Caco-2 (cell line): Measurements from ENCODE around the gene AMFR. TPM values are rescaled to one million over a fixed set of nuclear protein-coding genes. Genes with fewer than 3 reads are reported as not detected.

Source experiments
- BruUV-seq: library from RNA; stranded (reverse); fragments of 400-500 nt; replicated peaks from 2 replicates; lab custom pipeline; 2021; lab: Mats Ljungman, UMichigan
- CTCF ChIA-PET: fragments of 300-600 bp; sonication (Branson Sonifier 250); formaldehyde crosslinking; loops from one replicate; lab custom pipeline; 2022; ENCODE audit warnings: antibody characterized with exemption; lab: Charles Lee
- POLR2A ChIA-PET: fragments of 300-600 bp; sonication (Branson Sonifier 250); formaldehyde crosslinking; loops from one replicate; lab custom pipeline; 2022; ENCODE audit warnings: antibody characterized with exemption; lab: Charles Lee
- DNase-seq, 2 experiments: peaks; one replicate each; pipeline versions ENCODE4 v3.0.0 to v3.0.0-alpha.2; 2020 to 2022
- H3K27me3 ChIP-seq: replicated peaks from 2 replicates; pipeline ENCODE4 v1.6.0; 2011; ENCODE audit warnings: low read length; ENCODE audit not compliant: control insufficient read depth, insufficient read depth
- H3K36me3 ChIP-seq: 2 replicates; pipeline ENCODE4 v1.5.1; 2011; ENCODE audit warnings: low read length; ENCODE audit not compliant: control insufficient read depth, insufficient read depth
- H3K4me1 ChIP-seq: fragments of 250-450 bp; sonication (Bioruptor Pico); 2 replicates; pipeline ENCODE4 v1.5.1; 2020; ENCODE audit warnings: mild to moderate bottlenecking
- H3K4me3 ChIP-seq: 2 replicates; pipeline ENCODE4 v1.5.1; 2011; ENCODE audit warnings: low read depth, mild to moderate bottlenecking, control low read depth, low read length
- H3K9me3 ChIP-seq: fragments of 250-450 bp; sonication (Bioruptor Pico); 2 replicates; pipeline ENCODE4 v1.5.1; 2020; ENCODE audit warnings: mild to moderate bottlenecking, moderate library complexity
- H3K27ac Mint-ChIP-seq: one replicate; pipeline ENCODE4 v1.8.0; 2022; ENCODE audit warnings: mixed read lengths; ENCODE audit not compliant: unreplicated experiment
- H3K27me3 Mint-ChIP-seq: one replicate; pipeline ENCODE4 v1.8.0; 2022; ENCODE audit warnings: mixed read lengths; ENCODE audit not compliant: insufficient read depth, unreplicated experiment
- H3K36me3 Mint-ChIP-seq: one replicate; pipeline ENCODE4 v1.8.0; 2022; ENCODE audit warnings: mild to moderate bottlenecking, mixed read lengths; ENCODE audit not compliant: insufficient read depth, unreplicated experiment
- H3K4me1 Mint-ChIP-seq: one replicate; pipeline ENCODE4 v1.8.0; 2022; ENCODE audit warnings: low read depth, mixed read lengths; ENCODE audit not compliant: unreplicated experiment
- H3K4me3 Mint-ChIP-seq: one replicate; pipeline ENCODE4 v1.8.0; 2022; ENCODE audit warnings: mild to moderate bottlenecking, moderate library complexity, mixed read lengths; ENCODE audit not compliant: unreplicated experiment
- H3K9me3 Mint-ChIP-seq: one replicate; pipeline ENCODE4 v1.8.0; 2022; ENCODE audit warnings: mixed read lengths; ENCODE audit not compliant: unreplicated experiment
- intact Hi-C: fragments of 100-400 bp; cut with micrococcal nuclease; formaldehyde crosslinking; loops from one replicate; pipeline ENCODE4 v1.10.0; 2022; ENCODE audit not compliant: unreplicated experiment
- total RNA-seq: library from RNA; stranded (reverse); gene quantifications from 2 replicates; pipeline ENCODE4 v1.2.3, GENCODE V29; 2022
- TF ChIP-seq, protein P1 (sequence below), 2 experiments: fragments of 200-600 bp in 1 of 2; IDR thresholded peaks; 1 replicate in 1 of 2; 2 replicates in 1 of 2; pipeline versions ENCODE4 v1.5.1 to v1.8.0; 2011 to 2022; ENCODE audit warnings: antibody characterized with exemption in 1 of 2, control low read depth in 1 of 2, inconsistent platforms in 1 of 2, low read depth in 1 of 2, low read length in 1 of 2, mild to moderate bottlenecking in 1 of 2, moderate library complexity in 1 of 2; ENCODE audit not compliant: insufficient read depth in 1 of 2, severe bottlenecking in 1 of 2, unreplicated experiment in 1 of 2

AMFR gene
- total RNA-seq, 1 experiment from 2014 or later, result 106 TPM

DNA sequence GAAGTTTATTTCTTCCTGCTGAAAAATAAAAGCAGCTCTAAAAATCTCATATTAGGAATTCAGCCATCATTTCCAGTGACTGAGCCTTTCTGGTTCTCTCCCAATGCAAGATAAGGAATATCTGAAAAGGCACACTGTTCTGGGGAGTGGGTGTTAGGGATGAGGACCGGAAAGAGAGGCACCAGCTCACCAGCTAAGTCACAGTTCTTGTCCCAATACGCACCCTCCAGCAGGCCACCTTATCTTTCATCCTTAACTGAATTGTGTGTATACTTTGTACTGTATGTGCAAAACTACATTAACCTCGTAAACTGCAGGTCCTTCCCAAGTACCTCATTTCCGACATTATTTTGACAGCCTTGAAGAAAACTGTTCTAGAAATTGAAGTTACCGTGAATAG, 11.0 kb downstream of the AMFR start:
- Mint-ChIP-seq H3K9me3 (no peaks in the 10 kb centered on the region), H3K27ac (no peak overlapping the region), H3K27me3 (no peaks in the 10 kb centered on the region), H3K4me1 (no peaks in the 10 kb centered on the region), H3K36me3 (peaks cover 14% of the 10 kb centered on the region), H3K4me3 (no peak overlapping the region)
- no TSS peak for BruUV-seq
- CTCF ChIA-PET, result no interaction called here
- DNase-seq, result no peak
- Histone ChIP-seq H3K27me3 (no peaks in the 10 kb centered on the region), H3K36me3 (no peaks in the 10 kb centered on the region), H3K9me3 (no peaks in the 10 kb centered on the region), H3K4me1 (no peaks in the 10 kb centered on the region), H3K4me3 (no peak overlapping the region)
- intact Hi-C loops, result no loop called here
- TF ChIP-seq, protein P1, sequence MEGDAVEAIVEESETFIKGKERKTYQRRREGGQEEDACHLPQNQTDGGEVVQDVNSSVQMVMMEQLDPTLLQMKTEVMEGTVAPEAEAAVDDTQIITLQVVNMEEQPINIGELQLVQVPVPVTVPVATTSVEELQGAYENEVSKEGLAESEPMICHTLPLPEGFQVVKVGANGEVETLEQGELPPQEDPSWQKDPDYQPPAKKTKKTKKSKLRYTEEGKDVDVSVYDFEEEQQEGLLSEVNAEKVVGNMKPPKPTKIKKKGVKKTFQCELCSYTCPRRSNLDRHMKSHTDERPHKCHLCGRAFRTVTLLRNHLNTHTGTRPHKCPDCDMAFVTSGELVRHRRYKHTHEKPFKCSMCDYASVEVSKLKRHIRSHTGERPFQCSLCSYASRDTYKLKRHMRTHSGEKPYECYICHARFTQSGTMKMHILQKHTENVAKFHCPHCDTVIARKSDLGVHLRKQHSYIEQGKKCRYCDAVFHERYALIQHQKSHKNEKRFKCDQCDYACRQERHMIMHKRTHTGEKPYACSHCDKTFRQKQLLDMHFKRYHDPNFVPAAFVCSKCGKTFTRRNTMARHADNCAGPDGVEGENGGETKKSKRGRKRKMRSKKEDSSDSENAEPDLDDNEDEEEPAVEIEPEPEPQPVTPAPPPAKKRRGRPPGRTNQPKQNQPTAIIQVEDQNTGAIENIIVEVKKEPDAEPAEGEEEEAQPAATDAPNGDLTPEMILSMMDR (IDR thresholded peaks at IDR 0.05; ENCODE audit: insufficient read depth in 1 of 2, low read depth in 1 of 2, low read length in 1 of 2, severe bottlenecking in 1 of 2, unreplicated experiment in 1 of 2), result no peak
- POLR2A ChIA-PET, result no interaction called here

DNA sequence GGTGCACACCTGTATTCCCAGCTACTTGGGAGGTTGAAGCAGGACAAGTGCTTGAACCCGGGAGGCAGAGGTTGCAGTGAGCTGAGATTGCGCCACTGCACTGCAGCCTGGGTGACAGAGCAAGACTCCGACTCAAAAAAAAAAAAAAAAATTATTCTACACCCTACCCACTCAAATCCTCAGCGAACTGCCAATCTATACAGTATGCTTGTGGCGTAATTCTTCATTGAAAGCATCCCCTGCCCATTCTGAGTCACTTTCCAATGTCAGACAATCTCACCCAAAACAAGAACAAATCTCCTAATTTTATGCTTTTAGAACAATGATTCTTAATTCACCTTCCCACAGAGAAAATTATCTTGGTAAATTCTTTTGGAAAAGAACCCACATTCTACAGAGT, 12.0 kb downstream of the AMFR start:
- intact Hi-C loops, result no loop called here
- Mint-ChIP-seq H3K27ac (no peak overlapping the region), H3K4me1 (peaks cover 7% of the 10 kb centered on the region), H3K4me3 (no peak overlapping the region), H3K36me3 (peaks cover 24% of the 10 kb centered on the region), H3K27me3 (no peaks in the 10 kb centered on the region), H3K9me3 (no peaks in the 10 kb centered on the region)
- no peak overlapping the region for H3K4me3 ChIP-seq
- H3K27me3 ChIP-seq, result no peaks in the 10 kb centered on the region
- no peaks in the 10 kb centered on the region for H3K4me1 ChIP-seq
- POLR2A ChIA-PET, result no interaction called here
- BruUV-seq, result no TSS peak
- CTCF ChIA-PET, result no interaction called here
- TF ChIP-seq, protein P1 (IDR thresholded peaks at IDR 0.05; ENCODE audit: insufficient read depth in 1 of 2, low read depth in 1 of 2, low read length in 1 of 2, severe bottlenecking in 1 of 2, unreplicated experiment in 1 of 2), result no peak
- 0 out of 2 replicates have a peak, but pooled peaks cover 3% of the 10 kb centered on the region for H3K36me3 ChIP-seq
- no peaks in the 10 kb centered on the region for H3K9me3 ChIP-seq
- no peak for DNase-seq

DNA sequence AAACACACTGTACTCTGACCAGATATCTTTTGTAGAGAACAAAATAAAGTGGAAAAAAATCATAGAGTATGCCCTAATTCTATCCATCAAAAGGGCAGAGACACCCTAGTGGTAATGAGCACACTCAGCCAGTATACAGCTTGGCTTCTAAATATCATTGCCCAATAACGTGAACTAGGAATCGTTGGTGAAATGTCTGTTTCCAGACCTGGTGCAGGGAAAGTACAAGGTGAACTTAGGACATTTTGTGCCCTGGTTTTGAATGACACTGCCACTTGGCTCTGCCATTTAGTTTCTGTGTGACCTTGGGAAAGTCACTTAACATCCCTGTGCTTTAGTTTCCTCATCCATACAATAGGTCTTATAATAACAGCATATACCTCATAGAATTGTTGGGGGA, 13.7 kb downstream of the AMFR start:
- H3K4me3 Mint-ChIP-seq, result no peak overlapping the region
- peaks cover 7% of the 10 kb centered on the region for H3K4me1 Mint-ChIP-seq
- TSS peak; percentile 3 for BruUV-seq
- Histone ChIP-seq H3K9me3 (no peaks in the 10 kb centered on the region), H3K27me3 (no peaks in the 10 kb centered on the region), H3K4me3 (no peak overlapping the region), H3K36me3 (0 out of 2 replicates have a peak, but pooled peaks cover 3% of the 10 kb centered on the region), H3K4me1 (no peaks in the 10 kb centered on the region)
- intact Hi-C loops, result no loop called here
- peaks cover 33% of the 10 kb centered on the region for H3K36me3 Mint-ChIP-seq
- no peaks in the 10 kb centered on the region for H3K27me3 Mint-ChIP-seq
- CTCF ChIA-PET, result no interaction called here
- H3K27ac Mint-ChIP-seq, result no peak overlapping the region
- no peak for DNase-seq
- no peaks in the 10 kb centered on the region for H3K9me3 Mint-ChIP-seq
- TF ChIP-seq, protein P1 (IDR thresholded peaks at IDR 0.05; ENCODE audit: insufficient read depth in 1 of 2, low read depth in 1 of 2, low read length in 1 of 2, severe bottlenecking in 1 of 2, unreplicated experiment in 1 of 2), result no peak
- POLR2A ChIA-PET, result interaction anchor here (0.6 kb wide), 1 partner anchor 1035 kb away, joined by 5 read pairs; the partner anchor contains the start of genes CIAPIN1 and COQ9
